GM12873 (cell line): ENCODE data around the gene TRIM9.

Source experiments
- TF ChIP-seq, protein P1 (sequence below): IDR thresholded peaks from 2 replicates; pipeline ENCODE4 v1.5.1; 2012; ENCODE audit warnings: low read depth, mild to moderate bottlenecking, moderate library complexity, low read length, control low read depth; ENCODE audit not compliant: insufficient read depth; ENCODE audit errors: missing control alignments

Gene TRIM9

GRCh38 chr14:51093371-51094281 lies 1.3 kb downstream of the TRIM9 start:
- TF ChIP-seq, protein P1, sequence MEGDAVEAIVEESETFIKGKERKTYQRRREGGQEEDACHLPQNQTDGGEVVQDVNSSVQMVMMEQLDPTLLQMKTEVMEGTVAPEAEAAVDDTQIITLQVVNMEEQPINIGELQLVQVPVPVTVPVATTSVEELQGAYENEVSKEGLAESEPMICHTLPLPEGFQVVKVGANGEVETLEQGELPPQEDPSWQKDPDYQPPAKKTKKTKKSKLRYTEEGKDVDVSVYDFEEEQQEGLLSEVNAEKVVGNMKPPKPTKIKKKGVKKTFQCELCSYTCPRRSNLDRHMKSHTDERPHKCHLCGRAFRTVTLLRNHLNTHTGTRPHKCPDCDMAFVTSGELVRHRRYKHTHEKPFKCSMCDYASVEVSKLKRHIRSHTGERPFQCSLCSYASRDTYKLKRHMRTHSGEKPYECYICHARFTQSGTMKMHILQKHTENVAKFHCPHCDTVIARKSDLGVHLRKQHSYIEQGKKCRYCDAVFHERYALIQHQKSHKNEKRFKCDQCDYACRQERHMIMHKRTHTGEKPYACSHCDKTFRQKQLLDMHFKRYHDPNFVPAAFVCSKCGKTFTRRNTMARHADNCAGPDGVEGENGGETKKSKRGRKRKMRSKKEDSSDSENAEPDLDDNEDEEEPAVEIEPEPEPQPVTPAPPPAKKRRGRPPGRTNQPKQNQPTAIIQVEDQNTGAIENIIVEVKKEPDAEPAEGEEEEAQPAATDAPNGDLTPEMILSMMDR = peak; percentile 72

- TF ChIP-seq, protein P1 = no peak
These were observed 1.9 kb downstream of the TRIM9 start for GRCh38 chr14:51092965-51093364.

DNA sequence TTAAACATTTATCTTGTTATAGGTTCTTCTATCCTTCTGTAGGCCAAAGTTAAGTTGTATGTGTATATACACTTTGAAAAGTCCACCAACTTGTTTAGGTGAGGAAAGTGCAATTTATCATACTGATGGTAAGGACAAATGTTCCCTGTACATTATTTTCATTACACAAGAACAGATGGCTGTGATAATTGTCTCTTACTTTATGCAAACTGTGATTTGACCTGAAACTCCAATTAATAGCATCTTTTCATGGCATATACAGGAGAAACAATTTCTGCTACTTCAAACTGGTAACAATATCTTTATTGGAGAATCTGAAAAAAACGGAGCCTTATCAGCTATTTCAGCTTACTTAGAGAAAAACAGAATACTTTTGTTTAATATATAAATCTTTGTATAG lies 5.6 kb downstream of the TRIM9 start:
- TF ChIP-seq, protein P1 = no peak

DNA sequence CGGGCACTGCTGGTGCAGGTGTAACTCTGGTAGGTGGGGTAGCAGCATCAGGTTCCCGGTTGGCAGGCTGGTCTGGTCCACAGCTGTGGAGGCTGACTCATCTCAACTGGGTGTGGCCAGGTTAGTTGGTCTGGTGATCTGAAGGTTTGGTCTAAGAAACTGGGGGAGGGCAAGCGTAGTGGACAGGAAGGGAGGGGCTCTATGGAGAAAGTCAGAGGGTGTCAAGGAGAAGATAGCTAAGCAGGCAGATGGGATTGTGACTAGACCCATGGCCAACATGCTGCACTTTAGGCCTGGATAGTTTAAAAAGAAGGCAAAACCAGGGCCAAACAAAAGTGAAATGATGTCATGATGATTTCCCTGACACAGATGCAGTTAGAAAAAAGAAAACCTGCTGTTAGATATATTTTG lies 7.9 kb downstream of the TRIM9 start:
- TF ChIP-seq, protein P1 = no peak

- TF ChIP-seq, protein P1 = no peak
These were observed 8.9 kb downstream of the TRIM9 start for GRCh38 chr14:51086044-51086443.

DNA sequence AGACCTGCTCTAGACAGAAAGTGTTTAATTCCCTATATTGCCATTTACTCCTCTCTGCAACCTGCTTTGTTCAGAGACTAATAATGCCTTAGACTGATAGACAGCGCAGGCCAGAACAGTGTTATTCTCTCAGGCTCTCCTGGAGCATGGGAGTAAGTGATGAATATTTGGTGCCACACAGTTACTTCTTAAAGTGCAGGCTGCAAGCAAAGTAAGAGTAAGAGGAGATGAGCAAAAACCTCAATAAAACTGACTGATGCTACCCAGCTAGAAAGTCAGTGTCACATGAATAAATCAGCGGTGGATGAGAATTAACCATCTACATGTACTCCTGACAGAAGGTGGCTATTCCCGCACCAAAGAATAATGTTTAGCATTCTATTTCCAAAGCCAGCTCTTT lies 9.9 kb downstream of the TRIM9 start:
- TF ChIP-seq, protein P1 = no peak

DNA sequence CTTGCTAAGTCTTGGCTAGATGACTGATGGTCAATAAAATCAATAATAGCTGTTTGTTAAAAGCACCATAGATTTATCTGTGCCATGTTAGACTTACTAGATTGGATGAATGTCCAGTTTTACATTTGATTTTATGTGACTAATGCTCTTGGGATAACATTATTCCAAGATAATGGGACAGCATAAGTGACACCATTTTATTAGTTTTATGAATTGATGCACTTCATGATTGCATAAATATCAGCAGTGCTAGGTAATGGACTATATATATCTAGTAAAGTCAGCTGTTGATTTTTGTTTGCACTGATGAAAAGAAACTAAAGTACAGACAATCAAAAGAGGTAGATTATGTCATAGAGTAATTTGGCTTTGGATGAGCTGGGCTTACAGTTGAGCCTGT lies 10.4 kb downstream of the TRIM9 start:
- TF ChIP-seq, protein P1 = no peak
